ENCODE results near the gene GAS2L1. TPM values are rescaled to one million over a fixed set of nuclear protein-coding genes. Genes with fewer than 3 reads are reported as not detected.
A peak's percentile ranks its signal among the peaks of the same experiment; 100 is the strongest.

The GAS2L1 gene
- total RNA-seq, 2 donors from 2014 or later, result 15.8 to 19.2 TPM

- TF ChIP-seq POLR2A (IDR thresholded peaks at IDR 0.05), result no peak
- TF ChIP-seq CTCF (IDR thresholded peaks at IDR 0.05), result no peak
- Histone ChIP-seq H3K36me3 (replicated peaks in 1 of 2; ENCODE audit: insufficient read depth in 1 of 2, low read depth in 2 of 2) (no peaks in the 10 kb centered on the region), H3K9me3 (no peaks in the 10 kb centered on the region), H3K4me3 (no peak overlapping the region), H3K4me1 (peaks cover 45% of the 10 kb centered on the region), H3K27ac (peak overlapping the region; percentile 32 to 100 (median 100)), H3K27me3 (no peaks in the 10 kb centered on the region)
- peak in 1 of 4 donors; percentile 4 for DNase-seq
- intact Hi-C loops (cut with DNase I), result no loop called here
- no peak for ATAC-seq
- 53 to 56% methylated on average over 4 of the region's 4 CpGs for WGBS, 2 donors
Observed at GRCh38 chr22:29265929-29266328, 40.5 kb upstream of the GAS2L1 start.

GRCh38 chr22:29266564-29267461 is 39.6 kb upstream of the GAS2L1 start:
- no peaks in the 10 kb centered on the region for H3K36me3 ChIP-seq (replicated peaks in 1 of 2; ENCODE audit: insufficient read depth in 1 of 2, low read depth in 2 of 2)
- H3K27me3 ChIP-seq, result no peaks in the 10 kb centered on the region
- H3K4me1 ChIP-seq, result peaks cover 54% of the 10 kb centered on the region
- H3K9me3 ChIP-seq, result no peaks in the 10 kb centered on the region
- intact Hi-C loops (cut with DNase I), result no loop called here
- peak overlapping the region; percentile 74 to 79 for H3K4me3 ChIP-seq
- peak overlapping the region; percentile 99 to 100 (median 100) for H3K27ac ChIP-seq
- TF ChIP-seq POLR2A (IDR thresholded peaks at IDR 0.05), result no peak
- no peak for TF ChIP-seq CTCF (IDR thresholded peaks at IDR 0.05)
- ATAC-seq, result no peak
- 20 to 27% methylated on average over 7 to 13 of the region's 13 CpGs for WGBS, 2 donors
- peak in 1 of 4 donors; percentile 13 for DNase-seq

GRCh38 chr22:29267462-29267857 is 39.0 kb upstream of the GAS2L1 start:
- intact Hi-C loops (cut with DNase I), result no loop called here
- no peak for DNase-seq
- H3K4me3 ChIP-seq, result peak overlapping the region; percentile 74 to 79
- peak overlapping the region; percentile 99 to 100 (median 100) for H3K27ac ChIP-seq
- H3K36me3 ChIP-seq (replicated peaks in 1 of 2; ENCODE audit: insufficient read depth in 1 of 2, low read depth in 2 of 2), result no peaks in the 10 kb centered on the region
- no peak for ATAC-seq
- H3K9me3 ChIP-seq, result no peaks in the 10 kb centered on the region
- WGBS, 2 donors, result 0% methylated on average over 5 to 32 of the region's 32 CpGs
- peaks cover 61% of the 10 kb centered on the region for H3K4me1 ChIP-seq
- no peak for TF ChIP-seq POLR2A (IDR thresholded peaks at IDR 0.05)
- TF ChIP-seq CTCF (IDR thresholded peaks at IDR 0.05), result peak in 1 of 7 experiments; percentile 2
- H3K27me3 ChIP-seq, result no peaks in the 10 kb centered on the region

GRCh38 chr22:29267858-29268510 is 38.5 kb upstream of the GAS2L1 start, which contains the start of the genes EWSR1 and RHBDD3:
Gene EWSR1, plus strand, starts transcription at chr22:29268268. Its CDS starts 69 bp downstream, at chr22:29268337.
Gene RHBDD3, minus strand, starts transcription at chr22:29267981. Its CDS starts 2,355 bp downstream, at chr22:29265626.
- intact Hi-C loops (cut with DNase I), result no loop called here
- peak; percentile 96 to 98 (median 97) for DNase-seq
- H3K27ac ChIP-seq, result peak within 1 kb of the TSS; percentile 99 to 100 (median 100)

More at GRCh38 chr22:29267858-29268510, 38.5 kb upstream of the GAS2L1 start, which contains the start of the genes EWSR1 and RHBDD3:
- Histone ChIP-seq H3K4me1 (peaks cover 66% of the 10 kb centered on the region), H3K4me3 (peak within 1 kb of the TSS; percentile 74 to 79), H3K36me3 (replicated peaks in 1 of 2; ENCODE audit: insufficient read depth in 1 of 2, low read depth in 2 of 2) (peaks cover 0 to under 1% of the 10 kb centered on the region in 2 donors), H3K27me3 (no peaks in the 10 kb centered on the region), H3K9me3 (no peaks in the 10 kb centered on the region)
- peak; percentile 90 for ATAC-seq
- TF ChIP-seq CTCF (IDR thresholded peaks at IDR 0.05), result peak in 1 of 7 experiments; percentile 8
- peak; percentile 86 to 96 (median 96) for TF ChIP-seq POLR2A (IDR thresholded peaks at IDR 0.05)
- 1% methylated on average over 53 to 67 of the region's 67 CpGs for WGBS, 2 donors

Data from body of pancreas (tissue), 4 donors.